ENCODE measurements around the gene LYRM2. TPM values are rescaled to one million over a fixed set of nuclear protein-coding genes. Genes with fewer than 3 reads are reported as not detected.

LYRM2 gene
- total RNA-seq, 1 experiment from 2014 or later, result 39.4 TPM

GRCh38 chr6:89655122-89655521 is 16.6 kb upstream of the LYRM2 start:
- intact Hi-C loops (cut with micrococcal nuclease; ENCODE audit: unreplicated experiment) (no loop called here), in situ Hi-C loops (cut with HindIII; ENCODE audit: low pct_unique_long_range_greater_than_20kb, low sequenced_read_pairs) (no loop called here)
- H3K27ac ChIP-seq (ENCODE audit: low read length), result no peak overlapping the region
- POLR2A ChIA-PET, result no interaction called here
- no peak for ATAC-seq
- DNase-seq (ENCODE audit: low read depth, low spot score), result no peak
- no peak overlapping the region for H3K4me3 ChIP-seq (ENCODE audit: low read depth in 2 of 2, low read length in 2 of 2)
- BruUV-seq (replicated peaks), result no TSS peak
- no peaks in the 10 kb centered on the region for H3K27me3 ChIP-seq (ENCODE audit: control insufficient read depth, insufficient read depth, low read length)
- TF ChIP-seq TCF7L2 (IDR thresholded peaks at IDR 0.05; ENCODE audit: low read depth, low read length) (no peak), SIN3A (IDR thresholded peaks at IDR 0.05; ENCODE audit: borderline replicate concordance, insufficient read depth, low read depth, low read length) (no peak), REST (IDR thresholded peaks at IDR 0.05; ENCODE audit: insufficient read depth in 1 of 2, low read depth in 2 of 2, low read length in 1 of 2) (no peak), POLR2AphosphoS5 (IDR thresholded peaks at IDR 0.05; ENCODE audit: low read depth, low read length) (no peak), CTCF (IDR thresholded peaks at IDR 0.05) (no peak)
- no peaks in the 10 kb centered on the region for H3K4me1 ChIP-seq (ENCODE audit: control insufficient read depth, insufficient read depth, low read length)
- H3K36me3 ChIP-seq (ENCODE audit: control insufficient read depth, insufficient read depth, low read length), result peaks cover 43% of the 10 kb centered on the region
- CTCF ChIA-PET, result no interaction called here
- no peaks in the 10 kb centered on the region for H3K9me3 ChIP-seq (ENCODE audit: control insufficient read depth, insufficient read depth, low read depth, low read length)

DNA sequence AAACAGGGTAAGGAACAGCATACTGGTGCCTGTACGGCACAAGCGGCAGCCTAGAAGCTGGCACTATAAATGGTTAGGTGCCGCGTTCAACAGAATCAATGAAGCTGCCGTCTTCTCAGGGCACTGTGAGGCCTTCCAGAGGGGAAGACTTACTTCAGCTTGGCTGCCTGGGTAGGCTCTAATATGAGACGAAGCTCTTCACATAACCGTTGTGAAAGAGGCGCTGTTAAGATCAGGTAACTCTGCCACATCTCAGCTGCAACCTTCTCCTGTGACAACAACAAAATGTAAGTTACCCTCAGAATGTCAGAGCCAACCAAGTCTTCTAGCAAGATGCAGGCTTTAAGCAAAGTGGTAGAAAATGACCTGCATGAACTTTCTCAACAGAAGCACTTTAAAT is 12.0 kb upstream of the LYRM2 start:
- ATAC-seq, result no peak
- DNase-seq (ENCODE audit: low read depth, low spot score), result no peak
- no TSS peak for BruUV-seq (replicated peaks)
- no peak overlapping the region for H3K27ac ChIP-seq (ENCODE audit: low read length)
- H3K27me3 ChIP-seq (ENCODE audit: control insufficient read depth, insufficient read depth, low read length), result no peaks in the 10 kb centered on the region
- peaks cover 51% of the 10 kb centered on the region for H3K36me3 ChIP-seq (ENCODE audit: control insufficient read depth, insufficient read depth, low read length)
- CTCF ChIA-PET, result interaction anchor here (0.6 kb wide), 1 partner anchor 212 kb away, joined by 3 read pairs; no protein-coding TSS in a partner anchor
- in situ Hi-C loops (cut with HindIII; ENCODE audit: low pct_unique_long_range_greater_than_20kb, low sequenced_read_pairs), result no loop called here
- H3K4me1 ChIP-seq (ENCODE audit: control insufficient read depth, insufficient read depth, low read length), result no peaks in the 10 kb centered on the region
- TF ChIP-seq CTCF (IDR thresholded peaks at IDR 0.05), result no peak
- TF ChIP-seq REST (IDR thresholded peaks at IDR 0.05; ENCODE audit: insufficient read depth in 1 of 2, low read depth in 2 of 2, low read length in 1 of 2), result no peak
- no peak for TF ChIP-seq SIN3A (IDR thresholded peaks at IDR 0.05; ENCODE audit: borderline replicate concordance, insufficient read depth, low read depth, low read length)
- TF ChIP-seq TCF7L2 (IDR thresholded peaks at IDR 0.05; ENCODE audit: low read depth, low read length), result no peak
- TF ChIP-seq POLR2AphosphoS5 (IDR thresholded peaks at IDR 0.05; ENCODE audit: low read depth, low read length), result no peak
- intact Hi-C loops (cut with micrococcal nuclease; ENCODE audit: unreplicated experiment), result no loop called here
- no peak overlapping the region for H3K4me3 ChIP-seq (ENCODE audit: low read depth in 2 of 2, low read length in 2 of 2)
- no peaks in the 10 kb centered on the region for H3K9me3 ChIP-seq (ENCODE audit: control insufficient read depth, insufficient read depth, low read depth, low read length)
- POLR2A ChIA-PET, result no interaction called here

Measured in Panc1 (cell line).